LNCAP (cell line): ENCODE results near the gene LDLRAD3.

Experiments used
- CTCF ChIP-seq: fragments of 450-650 bp; IDR thresholded peaks from 2 replicates; pipeline ENCODE4 v1.5.1; 2017; ENCODE audit warnings: mild to moderate bottlenecking

Gene LDLRAD3

GRCh38 chr11:35943713-35944502 is at the start of gene LDLRAD3:
LDLRAD3 (plus strand) TSS chr11:35944062; CDS start chr11:35944099, 37 bp downstream.
- no peak for TF ChIP-seq CTCF

DNA sequence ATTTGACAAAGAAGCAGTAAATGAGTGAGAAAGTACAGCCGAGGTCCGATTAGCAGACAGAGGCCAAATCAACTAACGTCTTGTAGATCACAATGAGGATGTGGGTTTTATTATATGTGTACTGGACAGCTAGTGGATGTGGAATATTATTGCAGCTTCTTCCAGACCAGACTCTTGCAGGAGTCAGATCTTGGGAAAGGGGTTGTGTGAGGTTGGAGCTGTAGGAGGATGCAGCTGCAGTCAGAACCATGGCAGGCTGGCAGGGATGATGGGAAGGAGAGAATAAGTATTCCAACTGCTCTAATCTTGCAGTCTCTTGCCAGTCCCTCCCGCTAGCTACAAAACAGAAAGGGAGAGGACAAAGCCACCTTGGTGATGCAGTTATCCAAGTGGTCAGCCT is 46.8 kb upstream of the LDLRAD3 start:
- no peak for TF ChIP-seq CTCF

GRCh38 chr11:35902961-35903360 is 40.9 kb upstream of the LDLRAD3 start:
- no peak for TF ChIP-seq CTCF

DNA sequence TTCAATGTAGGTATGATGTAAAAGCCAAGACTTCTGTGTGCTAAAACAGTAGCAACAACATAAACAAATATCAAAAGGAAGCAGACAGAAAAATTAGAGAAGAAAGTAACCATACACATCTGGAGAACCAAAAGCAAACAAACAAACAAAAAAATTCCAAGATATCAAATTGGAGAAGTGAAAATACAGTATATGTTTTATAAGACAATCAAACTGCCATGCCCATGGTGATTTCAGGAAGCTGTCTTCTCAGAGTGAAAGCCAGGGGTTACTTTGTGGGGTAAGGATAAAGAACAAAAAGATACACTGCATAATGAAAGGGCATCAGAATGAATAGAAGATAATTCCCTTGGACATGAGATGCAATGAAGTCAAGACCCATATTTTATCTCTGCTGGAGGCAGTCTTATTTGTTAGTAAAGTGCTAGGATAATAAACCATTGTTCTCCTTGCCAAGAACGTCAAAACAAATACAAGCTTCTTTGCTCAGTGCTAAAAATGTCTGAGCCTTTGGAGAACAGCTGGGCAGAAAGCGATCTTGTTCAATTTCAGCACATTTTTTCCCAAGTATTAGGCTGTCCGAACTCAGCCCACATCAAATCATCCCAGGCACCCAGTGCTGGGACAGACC is 38.1 kb upstream of the LDLRAD3 start:
- TF ChIP-seq CTCF, result no peak

GRCh38 chr11:35906277-35906661 is 37.6 kb upstream of the LDLRAD3 start:
- TF ChIP-seq CTCF, result no peak

DNA sequence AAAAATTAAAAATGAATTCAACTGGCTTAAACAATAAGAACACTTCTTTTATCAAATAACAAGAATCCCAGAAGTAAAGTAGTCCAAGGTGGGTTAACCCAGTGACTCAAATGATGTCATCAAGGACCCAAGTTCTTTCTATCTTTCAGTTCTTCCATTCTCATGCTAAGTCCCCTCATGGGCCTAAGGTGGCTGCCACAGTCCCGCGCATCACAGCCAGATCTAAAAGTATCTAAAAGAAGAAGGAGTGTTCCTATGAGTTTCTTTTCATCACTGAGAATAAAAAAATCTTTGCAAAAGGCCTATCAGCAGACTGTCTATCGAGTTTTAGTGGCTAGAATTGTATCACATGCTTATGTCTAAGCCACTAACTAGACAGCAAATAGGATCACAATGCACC is 37.2 kb upstream of the LDLRAD3 start:
- no peak for TF ChIP-seq CTCF

DNA sequence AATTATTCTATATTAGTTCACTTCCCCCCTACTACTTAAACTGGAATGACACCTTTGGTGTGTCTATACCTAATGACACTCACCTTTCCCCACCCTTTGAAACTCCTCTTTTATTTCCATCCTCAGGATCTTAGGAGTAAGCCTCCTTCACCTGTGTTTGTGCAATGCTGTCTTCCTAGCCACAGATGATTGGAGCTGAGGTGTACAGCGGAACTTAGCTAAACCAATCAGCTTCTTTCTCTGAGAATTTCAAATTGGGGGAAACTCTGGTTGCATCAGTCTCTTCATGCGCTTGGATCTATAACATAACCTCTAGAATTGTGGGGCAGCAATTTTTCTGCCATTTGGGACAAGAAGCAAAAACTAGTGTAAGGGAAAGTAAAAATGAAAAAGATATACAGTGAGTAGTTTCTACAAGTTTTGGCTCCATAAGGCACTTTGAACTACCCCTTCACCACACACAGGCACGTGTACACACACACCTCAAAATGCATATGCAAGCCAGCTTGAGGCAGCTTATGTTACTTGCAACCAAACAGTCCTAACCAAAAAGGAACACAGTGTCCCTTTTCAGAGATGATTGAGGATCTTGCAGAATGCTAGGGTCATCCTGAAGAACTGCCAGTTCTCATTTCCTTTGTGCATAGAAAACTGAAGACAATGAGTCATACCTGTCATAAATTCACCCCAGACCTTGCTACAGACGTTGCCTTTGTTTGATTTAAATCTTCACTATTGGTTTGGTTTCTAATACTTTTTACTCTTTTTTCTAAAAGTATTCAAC is 36.0 kb upstream of the LDLRAD3 start:
- no peak for TF ChIP-seq CTCF
